GM12873 (cell line): ENCODE data around the gene GJD2.

ENCODE experiments used
- CTCF ChIP-seq: IDR thresholded peaks from 2 replicates; pipeline ENCODE4 v1.5.1; 2012; ENCODE audit warnings: low read depth, mild to moderate bottlenecking, moderate library complexity, low read length, control low read depth; ENCODE audit not compliant: insufficient read depth; ENCODE audit errors: missing control alignments

The GJD2 gene

GRCh38 chr15:34759347-34759746 lies 4.5 kb upstream of the GJD2 start:
- no peak for TF ChIP-seq CTCF

- TF ChIP-seq CTCF, result no peak
These were observed 2.5 kb upstream of the GJD2 start for GRCh38 chr15:34757262-34757661.

GRCh38 chr15:34755419-34755773 lies 598 bp upstream of the GJD2 start:
- TF ChIP-seq CTCF, result no peak

- TF ChIP-seq CTCF, result no peak
These were observed 612 bp downstream of the GJD2 start for GRCh38 chr15:34754171-34754601.

GRCh38 chr15:34753236-34753894 lies 1.4 kb downstream of the GJD2 start:
- no peak for TF ChIP-seq CTCF

- no peak for TF ChIP-seq CTCF
These were observed 5.1 kb downstream of the GJD2 start for GRCh38 chr15:34749691-34750090.

GRCh38 chr15:34739346-34739745 lies 15.5 kb downstream of the GJD2 start:
- no peak for TF ChIP-seq CTCF
